HK-2 (cell line): ENCODE results near the gene TPCN2.
"Not testable (repeated sequence)": the region's sequence is repeated elsewhere in the genome, so short reads cannot be mapped to it uniquely, and the experiment has no call there.

Source experiments
- DNase-seq: peaks from one replicate; pipeline ENCODE4 v3.0.0-alpha.2; 2018; ENCODE audit not compliant: unreplicated experiment

Gene TPCN2

DNA sequence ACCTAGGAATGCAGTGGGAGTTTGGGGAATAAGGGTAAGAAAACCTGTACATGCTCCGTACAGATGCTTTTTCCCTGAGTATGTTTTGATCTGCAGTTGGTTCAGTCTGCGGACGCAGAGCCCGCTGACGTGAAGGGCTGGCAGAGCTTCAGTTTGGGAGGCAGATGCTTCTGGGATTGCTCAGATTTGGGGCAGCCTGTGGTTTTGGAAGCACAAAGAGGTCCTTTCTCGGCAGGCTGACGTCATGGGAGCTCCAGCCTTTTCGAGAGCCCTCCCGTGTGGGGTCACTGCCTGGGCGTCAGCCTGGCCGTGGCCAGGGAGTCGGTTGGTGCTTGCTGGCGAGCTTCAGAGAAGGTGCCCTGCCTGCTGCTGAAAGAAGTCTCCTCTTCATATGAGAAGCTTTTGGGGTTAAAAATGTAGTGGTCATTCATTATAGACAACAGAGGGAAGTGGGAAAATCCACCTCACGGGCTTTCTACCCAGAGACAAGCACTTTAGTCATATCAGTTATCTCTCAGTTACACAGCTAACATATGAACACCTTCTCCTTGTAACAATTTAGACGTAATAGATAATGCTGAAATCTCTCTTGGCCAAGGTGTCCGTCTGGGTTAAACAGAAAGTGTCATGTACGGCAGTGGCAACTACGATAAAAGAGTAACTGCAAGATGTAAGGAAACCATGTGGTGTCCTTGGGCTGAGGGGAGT, 26.8 kb downstream of the TPCN2 start:
- peak; percentile 56 for DNase-seq

DNA sequence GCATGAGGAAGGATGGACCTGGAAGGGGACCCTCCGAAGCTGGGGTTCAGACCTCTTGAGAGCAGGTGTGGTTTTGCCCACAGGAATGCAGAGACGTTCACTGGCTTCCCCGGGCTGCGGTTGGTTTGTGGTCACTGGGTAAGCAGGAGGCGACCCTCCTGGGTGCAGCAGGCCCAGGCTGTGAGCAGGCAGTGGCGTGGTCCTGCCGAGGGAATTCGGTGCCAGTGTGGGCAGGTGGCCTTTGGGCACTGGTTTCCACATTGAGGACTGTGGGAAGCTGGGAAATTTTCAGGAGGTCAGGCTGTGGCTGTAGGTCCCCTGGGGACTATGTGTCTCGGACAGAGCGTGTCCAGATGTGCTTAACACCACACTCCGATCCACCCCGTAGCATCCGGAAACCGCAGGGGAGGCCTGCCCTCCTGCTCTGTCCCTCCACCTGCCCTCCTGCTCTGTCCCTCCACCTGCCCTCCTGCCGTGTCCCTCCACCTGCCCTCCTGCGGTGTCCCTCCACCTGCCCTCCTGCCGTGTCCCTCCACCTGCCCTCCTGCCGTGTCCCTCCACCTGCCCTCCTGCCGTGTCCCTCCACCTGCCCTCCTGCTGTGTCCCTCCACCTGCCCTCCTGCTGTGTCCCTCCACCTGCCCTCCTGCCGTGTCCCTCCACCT, 27.5 kb downstream of the TPCN2 start:
- peak; percentile 64 for DNase-seq

DNA sequence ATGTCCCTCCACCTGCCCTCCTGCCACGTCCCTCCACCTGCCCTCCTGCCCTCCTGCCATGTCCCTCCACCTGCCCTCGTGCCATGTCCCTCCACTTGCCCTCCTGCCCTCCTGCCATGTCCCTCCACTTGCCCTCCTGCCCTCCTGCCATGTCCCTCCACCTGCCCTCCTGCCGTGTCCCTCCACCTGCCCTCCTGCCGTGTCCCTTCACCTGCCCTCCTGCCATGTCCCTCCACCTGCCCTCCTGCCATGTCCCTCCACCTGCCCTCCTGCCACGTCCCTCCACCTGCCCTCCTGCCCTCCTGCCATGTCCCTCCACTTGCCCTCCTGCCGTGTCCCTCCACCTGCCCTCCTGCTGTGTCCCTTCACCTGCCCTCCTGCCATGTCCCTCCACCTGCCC, 28.2 kb downstream of the TPCN2 start:
- DNase-seq = not testable (repeated sequence)

DNA sequence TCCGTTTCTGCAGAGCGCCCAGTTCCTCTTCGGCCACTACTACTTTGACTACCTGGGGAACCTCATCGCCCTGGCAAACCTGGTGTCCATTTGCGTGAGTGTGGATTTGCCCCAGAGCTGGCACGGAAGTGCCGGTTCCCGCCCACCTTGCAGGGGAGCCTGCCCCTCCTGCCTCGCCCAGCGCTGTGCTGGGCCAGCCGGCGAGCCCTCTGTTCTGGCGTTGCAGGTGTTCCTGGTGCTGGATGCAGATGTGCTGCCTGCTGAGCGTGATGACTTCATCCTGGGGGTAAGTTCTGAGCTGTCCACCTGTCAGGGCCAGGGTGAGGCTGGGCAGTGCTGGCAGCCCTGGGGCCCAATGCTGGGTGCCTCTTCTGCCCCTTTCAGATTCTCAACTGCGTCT, 29.8 kb downstream of the TPCN2 start:
- no peak for DNase-seq

DNA sequence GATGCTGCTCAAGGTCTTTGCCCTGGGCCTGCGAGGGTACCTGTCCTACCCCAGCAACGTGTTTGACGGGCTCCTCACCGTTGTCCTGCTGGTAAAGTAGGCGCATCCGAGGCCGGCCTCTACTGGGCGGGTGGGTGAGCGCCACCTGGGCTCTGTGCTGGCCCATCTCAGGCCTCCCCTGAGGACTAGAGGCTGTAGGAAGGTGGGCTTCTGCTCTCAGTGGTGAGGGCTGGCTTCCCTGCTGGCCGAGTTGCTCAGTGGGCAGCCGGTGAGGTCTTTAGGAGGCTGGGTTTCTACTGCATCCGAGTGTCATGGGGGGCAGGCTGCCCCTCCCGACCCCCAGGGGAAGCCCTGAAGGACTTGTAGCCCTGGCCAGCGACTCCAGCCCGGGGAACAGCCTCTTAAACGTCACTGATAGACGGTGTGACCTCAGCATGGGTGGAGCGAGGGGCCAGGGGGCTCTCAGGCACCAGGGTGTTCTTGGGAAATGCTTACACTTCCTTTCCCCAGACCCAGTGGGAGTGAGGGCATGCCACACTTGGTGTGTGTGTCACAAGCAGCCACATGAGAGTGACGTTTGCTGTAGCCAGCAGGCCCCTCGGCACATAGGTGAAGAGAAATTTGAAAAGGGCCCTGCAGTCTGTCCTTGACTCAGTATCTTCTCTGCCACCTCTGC, 30.3 kb downstream of the TPCN2 start:
- no peak for DNase-seq

DNA sequence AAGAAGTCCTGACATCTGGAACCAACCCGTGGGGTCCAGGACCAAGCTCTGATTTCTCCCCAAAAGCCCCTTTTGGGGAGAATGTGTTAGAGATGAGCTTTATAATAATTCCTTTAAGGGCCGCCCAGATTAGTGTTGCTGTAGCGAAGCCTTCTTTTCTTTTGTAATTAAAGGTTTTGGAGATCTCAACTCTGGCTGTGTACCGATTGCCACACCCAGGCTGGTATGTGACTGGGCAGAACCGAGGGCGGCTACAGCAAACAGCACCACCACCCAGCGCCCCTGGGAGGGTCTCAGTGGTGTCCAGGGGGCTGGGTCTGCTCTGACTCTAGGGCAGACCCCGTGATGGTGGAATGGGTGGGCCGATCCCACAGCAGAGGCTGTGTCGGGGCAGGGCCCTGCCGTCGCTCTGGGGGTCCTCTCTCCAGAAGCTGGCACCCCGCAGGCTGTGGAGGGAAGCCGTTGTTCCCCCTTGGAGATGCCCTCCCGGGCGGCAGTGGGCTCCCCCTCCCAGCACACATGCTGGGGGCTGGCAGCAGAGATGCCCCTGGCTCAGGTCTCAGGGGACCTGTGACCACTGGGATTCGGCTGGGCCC, 31.0 kb downstream of the TPCN2 start:
- no peak for DNase-seq

DNA sequence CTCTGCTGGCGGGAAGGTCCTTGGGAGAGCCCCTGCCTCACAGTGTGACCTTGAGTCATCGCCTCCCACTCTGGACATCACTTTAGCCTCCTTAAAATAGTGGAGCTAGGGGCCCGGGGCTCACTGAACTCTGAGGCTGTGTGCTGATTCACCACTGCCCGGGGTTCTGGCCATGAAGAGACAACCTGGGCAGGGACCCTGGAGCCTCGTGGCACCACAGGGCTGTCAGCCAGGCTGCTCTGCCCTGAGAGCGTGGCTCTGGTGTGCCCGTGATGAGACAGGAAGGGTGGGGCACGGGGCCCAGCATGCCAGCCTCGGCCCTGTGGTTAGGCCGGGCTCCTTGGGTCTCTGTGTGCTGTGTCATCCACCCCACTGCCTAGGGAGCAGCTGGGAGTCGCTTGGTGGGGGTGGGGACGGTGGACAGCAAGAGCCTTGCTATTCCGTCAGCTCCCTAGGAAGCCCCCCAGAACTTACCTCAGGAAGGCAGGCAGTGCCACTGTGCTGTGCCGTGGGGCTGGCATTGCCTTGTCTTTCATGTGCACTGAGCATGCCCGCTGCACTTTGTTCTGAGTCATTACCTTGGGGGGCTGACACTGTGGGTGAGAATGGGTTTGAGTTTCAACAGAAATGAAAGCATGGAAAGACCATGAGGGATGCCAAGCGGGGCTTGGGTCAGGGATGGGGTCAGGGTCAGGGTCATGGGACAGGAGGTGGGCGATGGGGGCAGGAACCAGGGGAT, 31.7 kb downstream of the TPCN2 start:
- peak; percentile 62 for DNase-seq

DNA sequence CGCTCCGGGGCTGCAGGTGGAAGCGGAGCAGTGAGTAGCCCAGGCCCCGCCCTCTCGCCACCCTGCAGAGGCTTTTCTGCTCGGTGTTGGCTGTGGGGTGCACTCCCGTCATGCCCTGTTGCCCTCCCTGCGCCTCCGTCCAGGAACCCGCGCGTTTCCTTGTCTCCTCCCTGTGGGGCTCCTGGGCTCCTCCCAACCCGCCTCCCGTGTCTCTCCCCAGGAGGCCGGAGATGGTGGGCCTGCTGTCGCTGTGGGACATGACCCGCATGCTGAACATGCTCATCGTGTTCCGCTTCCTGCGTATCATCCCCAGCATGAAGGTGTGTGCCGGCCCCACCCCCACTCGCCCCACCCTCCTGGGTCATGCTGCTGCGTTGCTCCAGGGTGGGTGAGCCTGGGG, 32.4 kb downstream of the TPCN2 start:
- DNase-seq = no peak

DNA sequence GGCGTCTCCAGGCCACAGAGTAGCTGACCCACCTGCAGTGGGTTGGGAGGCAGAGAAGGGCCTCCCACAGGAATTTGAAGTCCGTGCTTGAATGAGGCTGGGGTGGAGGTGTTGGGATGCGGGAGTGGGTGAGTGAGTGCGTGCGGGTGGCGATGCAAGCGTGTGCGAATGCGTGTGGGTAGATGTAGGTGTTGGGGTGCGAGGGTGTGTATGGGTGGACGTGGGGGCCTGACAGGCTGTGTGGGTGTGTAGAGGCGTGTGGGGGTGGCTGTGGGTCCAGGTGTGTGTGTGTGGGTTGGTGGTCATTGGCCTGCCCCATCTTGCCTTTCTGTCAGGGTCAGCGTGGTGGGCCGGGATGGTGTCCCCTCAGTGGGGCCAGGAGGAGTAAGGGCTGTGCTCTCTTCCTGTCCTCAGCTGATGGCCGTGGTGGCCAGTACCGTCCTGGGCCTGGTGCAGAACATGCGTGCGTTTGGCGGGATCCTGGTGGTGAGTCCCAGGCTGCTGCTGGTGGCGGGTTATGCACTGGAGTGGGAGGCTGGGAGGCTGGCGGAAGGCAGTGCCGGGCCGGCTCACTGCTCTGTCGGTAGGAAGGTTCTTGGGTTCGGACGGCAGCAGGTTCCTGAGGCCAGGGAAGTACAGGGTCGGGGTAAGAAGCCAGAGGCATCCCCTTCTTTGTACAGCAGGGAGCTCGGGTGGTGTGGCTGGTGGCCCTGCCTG, 35.0 kb downstream of the TPCN2 start:
- DNase-seq = no peak

DNA sequence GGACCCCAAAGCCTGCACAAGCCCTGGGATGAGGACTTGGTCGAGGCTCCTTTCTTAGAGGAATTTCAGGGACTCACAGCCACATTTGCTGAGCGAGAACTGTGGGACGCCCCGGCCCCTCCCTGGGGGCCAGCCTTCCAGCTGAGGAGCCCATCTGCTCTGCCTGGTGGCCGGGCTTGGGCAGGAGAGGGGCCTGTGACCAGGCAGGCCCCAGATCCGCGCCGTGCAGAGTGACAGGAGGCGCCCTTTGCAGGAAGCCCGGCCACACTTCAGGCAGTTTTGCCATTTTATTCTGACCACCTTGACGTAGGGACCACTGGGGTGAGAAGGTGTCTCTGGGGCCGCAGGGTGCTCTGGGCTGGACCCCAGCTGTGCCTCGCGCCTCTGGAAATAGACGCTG, 35.6 kb downstream of the TPCN2 start:
- no peak for DNase-seq

DNA sequence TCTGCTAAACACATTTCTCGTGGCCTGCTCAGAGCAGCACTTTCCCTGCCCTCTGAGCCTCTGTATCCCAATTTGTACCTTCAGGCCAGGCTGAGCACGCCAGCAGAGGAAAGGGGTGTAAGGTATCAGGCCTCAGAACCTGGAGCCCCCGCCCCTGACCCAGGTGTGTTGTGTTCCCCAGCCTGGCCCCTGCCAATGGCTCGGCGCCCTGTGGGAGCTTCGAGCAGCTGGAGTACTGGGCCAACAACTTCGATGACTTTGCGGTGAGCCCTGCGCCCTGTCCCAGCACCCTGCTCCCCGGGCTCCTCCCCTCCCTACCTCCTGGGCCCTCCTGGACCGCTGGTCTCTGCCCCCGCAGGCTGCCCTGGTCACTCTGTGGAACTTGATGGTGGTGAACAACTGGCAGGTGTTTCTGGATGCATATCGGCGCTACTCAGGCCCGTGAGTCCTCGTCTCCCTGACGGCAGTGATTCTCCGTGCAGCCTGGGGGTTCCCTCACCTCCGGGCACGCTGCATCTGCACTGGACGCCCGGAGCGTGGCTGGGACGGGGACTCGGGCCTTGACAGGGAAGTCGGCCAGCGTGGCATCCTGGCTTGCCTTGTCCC, 36.9 kb downstream of the TPCN2 start:
- no peak for DNase-seq

DNA sequence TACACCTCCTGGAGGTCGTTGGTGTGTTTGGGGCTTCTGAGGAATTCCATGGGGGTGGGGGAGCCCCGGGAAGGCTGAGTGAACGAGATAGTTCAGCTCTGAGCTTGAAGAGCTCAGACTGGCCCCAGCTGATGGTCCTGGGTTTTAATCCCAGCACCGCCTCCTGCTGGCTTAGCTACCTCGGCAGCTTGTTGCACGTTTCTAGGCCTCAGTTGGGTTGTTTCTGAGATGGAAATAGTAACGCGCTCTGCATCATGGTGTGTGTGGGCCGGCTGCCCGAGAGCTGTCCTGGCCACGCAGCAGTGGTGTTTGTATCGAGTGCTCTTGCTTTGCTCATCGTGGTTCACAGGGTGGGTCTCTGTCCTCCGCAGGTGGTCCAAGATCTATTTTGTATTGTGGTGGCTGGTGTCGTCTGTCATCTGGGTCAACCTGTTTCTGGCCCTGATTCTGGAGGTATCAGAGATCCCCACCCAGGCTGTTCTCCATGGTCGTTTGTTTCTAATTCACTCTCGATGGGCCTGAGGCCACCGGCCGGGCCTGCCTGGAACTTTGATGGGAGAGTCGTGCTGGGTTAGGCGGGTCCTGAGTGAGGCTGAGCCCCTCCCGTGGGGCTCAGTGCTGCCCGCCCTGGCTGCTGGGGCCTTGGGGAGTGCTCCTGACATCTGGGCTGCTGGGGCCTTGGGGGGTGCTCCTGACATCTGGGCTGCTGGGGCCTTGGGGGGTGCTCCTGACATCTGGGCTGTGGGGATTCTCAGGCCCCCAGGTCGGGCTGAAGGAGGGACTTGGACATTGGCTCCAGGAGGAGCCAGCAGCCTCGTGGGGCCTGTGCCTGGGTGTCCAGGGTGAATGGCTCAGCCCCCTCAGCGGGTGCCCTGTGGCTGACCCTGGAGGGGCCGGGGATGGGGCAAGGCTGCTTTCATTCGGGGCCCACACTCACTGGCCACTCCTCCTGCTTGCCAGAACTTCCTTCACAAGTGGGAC, 37.7 kb downstream of the TPCN2 start:
- no peak for DNase-seq

DNA sequence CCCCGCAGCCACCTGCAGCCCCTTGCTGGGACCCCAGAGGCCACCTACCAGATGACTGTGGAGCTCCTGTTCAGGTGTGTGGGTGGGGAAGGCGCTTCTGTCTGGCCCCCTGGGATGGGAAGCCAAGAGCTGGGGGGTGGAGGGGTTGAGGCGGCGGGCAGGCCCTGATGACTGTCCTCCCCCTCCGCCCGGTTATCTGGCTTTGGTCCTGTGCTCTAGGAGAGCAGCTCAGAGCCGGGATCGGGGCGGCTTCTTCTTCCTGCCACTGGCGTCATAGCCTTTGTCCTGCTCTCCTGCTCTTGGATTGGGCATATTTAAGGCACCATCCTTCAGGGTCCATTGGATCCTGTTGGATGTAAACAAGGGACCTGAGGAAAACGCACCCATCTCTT, 38.4 kb downstream of the TPCN2 start:
- DNase-seq = no peak

DNA sequence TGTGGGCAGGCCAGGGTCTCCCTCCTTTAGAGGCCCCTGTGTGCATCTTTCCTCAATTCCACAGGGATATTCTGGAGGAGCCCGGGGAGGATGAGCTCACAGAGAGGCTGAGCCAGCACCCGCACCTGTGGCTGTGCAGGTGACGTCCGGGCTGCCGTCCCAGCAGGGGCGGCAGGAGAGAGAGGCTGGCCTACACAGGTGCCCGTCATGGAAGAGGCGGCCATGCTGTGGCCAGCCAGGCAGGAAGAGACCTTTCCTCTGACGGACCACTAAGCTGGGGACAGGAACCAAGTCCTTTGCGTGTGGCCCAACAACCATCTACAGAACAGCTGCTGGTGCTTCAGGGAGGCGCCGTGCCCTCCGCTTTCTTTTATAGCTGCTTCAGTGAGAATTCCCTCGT, 39.1 kb downstream of the TPCN2 start:
- DNase-seq = no peak

DNA sequence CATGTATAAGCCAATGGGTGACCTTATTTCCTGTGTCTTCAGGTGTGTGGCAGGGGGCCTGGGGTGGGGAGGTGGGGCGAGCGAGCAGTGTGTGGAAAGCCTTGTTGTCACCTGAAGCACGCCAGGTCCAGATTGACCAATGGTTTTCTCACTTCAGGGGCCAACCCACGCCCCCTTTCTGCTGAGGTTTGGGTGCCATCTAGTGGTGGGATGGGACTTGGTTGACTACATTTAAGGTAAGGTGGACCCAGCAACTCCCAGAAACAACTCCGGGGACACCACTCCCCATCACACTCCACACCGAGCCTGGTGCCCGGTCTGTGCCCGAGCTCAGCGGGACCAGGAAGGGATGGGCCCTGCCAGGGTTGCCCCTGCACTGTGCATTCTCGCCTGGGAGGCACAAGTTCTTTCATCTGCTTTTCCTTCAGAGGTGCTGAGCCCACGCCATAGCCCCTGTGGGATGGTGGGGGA, 40.0 kb downstream of the TPCN2 start:
- DNase-seq = peak; percentile 57

DNA sequence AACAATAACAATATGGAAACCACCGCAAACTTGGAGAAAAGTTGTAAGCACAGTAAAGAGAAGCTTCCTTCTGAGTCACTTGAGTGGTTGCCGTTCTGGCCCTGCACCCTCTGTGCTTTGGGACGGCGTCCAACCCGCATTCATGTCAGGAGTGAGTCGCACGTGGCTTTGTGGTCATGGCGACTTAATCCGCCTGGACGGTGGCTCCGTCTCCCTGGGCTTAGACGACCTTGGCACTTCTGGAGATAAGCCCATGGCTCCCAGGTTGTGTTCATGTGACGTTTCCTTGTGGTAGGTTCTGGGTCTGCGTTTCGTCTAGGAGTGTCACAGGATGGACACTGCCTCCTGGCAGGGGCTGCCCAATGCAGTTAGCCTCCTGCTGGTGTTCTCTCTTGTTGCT, 40.5 kb downstream of the TPCN2 start:
- peak; percentile 61 for DNase-seq

DNA sequence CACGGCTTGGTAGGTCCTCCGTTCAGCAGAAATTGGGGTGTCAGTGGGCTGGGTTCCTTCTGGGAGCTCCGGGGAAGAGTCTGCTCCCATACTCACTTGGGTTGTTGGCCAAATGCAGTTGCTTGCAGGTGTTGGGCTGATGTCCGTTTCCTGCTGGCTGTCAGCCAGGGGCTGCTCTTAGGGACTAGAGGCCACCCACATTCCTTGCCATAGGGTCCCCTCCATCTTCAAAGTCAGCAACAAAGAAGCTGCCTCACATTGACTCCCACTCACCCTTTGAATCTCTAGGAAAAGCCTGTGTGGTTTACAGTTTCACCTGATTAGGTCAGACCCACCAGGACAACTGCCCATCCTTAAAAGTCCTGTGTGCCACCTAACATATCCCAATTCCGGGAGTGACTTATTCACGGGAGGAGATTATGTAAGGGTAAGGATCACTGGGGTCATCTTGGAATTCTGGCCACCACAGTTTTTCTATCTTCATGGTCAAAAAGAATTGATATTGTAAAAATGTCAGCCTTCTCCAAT, 43.0 kb downstream of the TPCN2 start:
- DNase-seq = no peak

DNA sequence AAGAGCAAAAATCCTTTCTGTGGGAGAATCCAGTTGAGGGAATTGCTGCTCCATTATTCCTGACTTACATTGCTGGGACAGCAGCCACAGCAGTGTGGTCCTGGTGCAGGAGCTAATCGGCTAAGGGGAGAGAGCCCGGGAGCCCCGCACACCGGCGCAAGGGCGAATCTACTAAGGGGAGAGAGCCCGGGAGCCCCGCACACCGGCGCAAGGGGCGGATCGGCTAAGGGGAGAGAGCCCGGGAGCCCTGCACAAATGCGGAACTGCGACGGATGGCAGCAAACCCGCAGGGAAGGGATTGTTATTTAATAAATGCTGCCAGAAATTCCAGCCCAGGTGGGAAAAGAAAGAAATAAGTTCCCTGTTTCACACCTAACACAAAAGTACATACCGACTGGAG, 43.5 kb downstream of the TPCN2 start:
- no peak for DNase-seq

DNA sequence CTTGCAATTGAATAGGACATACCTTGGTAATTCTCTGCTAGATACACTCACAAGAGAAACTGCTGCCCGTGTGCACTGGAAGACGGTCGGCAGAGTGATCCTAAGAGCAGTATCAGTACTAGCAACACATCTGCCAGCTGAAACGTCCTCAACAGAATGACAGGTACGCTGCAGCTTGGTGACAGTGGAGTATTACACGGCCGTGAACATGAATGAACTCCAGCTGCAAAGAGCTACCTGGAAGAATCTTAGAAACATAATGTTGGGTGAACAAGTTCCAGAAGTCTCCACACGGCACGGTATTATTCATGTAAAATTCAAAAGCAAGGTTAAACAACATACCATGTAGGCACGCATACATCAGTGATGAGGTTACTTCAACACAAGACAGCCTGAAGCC, 44.4 kb downstream of the TPCN2 start:
- no peak for DNase-seq
